ENCODE data around the gene COL4A2. TPM values are rescaled to one million over a fixed set of nuclear protein-coding genes. Genes with fewer than 3 reads are reported as not detected.
A peak's percentile ranks its signal among the peaks of the same experiment; 100 is the strongest.

COL4A2 gene
- total RNA-seq, 1 donor from 2014 or later: 180 TPM

DNA sequence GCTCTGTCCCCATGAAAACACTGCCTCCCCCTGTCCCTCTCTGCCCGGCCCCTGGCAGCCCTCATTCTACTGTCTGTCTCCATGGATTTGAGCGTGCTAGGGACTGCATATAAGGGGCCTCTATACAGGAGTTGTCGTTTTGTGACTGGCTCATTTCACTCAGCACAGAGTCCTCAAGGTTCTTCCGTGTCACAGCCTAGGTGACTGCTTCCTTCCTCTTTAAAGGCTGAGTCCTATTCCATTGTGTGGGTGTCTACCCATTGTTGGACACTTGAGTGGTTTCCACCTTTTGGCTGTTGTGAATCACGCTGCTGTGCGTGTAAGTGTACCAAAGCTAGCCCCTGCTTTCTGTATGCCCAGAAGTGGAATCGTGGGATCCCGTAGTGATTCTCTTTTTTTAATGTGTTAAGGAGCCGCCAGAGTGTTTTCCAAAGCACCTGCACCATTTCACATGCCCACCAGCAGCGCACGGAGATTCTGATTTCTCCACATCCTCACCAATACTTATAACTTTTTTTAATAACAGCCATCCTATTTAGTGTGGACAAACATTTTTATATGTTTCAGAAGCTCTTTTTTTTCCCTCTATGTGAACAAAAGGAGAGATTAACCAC lies 116.7 kb downstream of the COL4A2 start:
- Histone ChIP-seq H3K36me3 (peaks cover 0 to 4% of the 10 kb centered on the region in 2 donors), H3K27ac (no peak overlapping the region), H3K9me3 (no peaks in the 10 kb centered on the region), H3K4me3 (no peak overlapping the region), H3K4me1 (no peaks in the 10 kb centered on the region), H3K27me3 (no peaks in the 10 kb centered on the region)
- no peak for DNase-seq (ENCODE audit: extremely low spot score in 2 of 2)
- TF ChIP-seq POLR2AphosphoS5 (IDR thresholded peaks at IDR 0.05; ENCODE audit: insufficient read depth in 1 of 2, low read depth in 1 of 2): no peak
- no peak for TF ChIP-seq POLR2A (IDR thresholded peaks at IDR 0.05)
- TF ChIP-seq, protein P1, sequence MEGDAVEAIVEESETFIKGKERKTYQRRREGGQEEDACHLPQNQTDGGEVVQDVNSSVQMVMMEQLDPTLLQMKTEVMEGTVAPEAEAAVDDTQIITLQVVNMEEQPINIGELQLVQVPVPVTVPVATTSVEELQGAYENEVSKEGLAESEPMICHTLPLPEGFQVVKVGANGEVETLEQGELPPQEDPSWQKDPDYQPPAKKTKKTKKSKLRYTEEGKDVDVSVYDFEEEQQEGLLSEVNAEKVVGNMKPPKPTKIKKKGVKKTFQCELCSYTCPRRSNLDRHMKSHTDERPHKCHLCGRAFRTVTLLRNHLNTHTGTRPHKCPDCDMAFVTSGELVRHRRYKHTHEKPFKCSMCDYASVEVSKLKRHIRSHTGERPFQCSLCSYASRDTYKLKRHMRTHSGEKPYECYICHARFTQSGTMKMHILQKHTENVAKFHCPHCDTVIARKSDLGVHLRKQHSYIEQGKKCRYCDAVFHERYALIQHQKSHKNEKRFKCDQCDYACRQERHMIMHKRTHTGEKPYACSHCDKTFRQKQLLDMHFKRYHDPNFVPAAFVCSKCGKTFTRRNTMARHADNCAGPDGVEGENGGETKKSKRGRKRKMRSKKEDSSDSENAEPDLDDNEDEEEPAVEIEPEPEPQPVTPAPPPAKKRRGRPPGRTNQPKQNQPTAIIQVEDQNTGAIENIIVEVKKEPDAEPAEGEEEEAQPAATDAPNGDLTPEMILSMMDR (IDR thresholded peaks at IDR 0.05): no peak
- intact Hi-C loops (cut with DNase I): no loop called here

DNA sequence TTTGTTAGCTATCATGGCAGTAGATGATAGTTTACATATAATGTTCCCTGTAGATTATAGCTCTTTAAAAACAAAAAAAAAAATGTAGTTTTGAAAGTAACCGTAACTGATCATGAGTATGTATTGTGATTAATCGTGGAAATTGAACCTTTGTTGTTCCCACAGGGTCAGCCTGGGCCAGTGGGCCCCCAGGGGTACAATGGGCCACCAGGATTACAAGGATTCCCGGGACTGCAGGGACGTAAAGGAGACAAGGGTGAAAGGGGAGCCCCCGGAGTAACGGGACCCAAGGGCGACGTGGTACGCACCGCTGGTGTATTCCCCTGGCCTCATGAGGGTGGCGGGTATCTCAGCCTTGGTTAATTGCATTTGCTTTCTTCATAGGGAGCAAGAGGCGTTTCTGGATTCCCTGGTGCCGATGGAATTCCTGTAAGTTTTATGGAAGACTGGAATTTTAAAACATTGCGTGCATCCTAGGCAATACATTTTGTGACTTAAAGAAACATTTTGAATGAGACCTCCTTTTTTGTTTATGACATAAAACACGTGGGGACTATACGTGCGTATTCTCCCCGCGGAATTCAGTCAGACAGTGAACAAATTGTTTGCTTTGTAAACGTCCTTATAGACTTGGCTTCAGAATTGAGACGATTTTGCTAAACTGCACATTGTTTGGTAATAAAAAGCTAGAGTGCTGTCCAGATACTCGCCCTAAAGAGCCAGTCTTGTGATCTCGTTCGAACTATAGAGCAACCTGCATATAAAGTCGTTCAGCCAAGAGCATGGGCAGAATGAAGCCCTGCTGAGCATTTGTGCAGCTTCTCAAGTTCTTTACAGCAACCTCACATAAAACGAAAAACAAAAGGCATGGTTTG lies 117.7 kb downstream of the COL4A2 start:
- no peak for DNase-seq (ENCODE audit: extremely low spot score in 2 of 2)
- intact Hi-C loops (cut with DNase I): no loop called here
- TF ChIP-seq POLR2A (IDR thresholded peaks at IDR 0.05) (no peak), POLR2AphosphoS5 (IDR thresholded peaks at IDR 0.05; ENCODE audit: insufficient read depth in 1 of 2, low read depth in 1 of 2) (no peak)
- TF ChIP-seq, protein P1 (IDR thresholded peaks at IDR 0.05): no peak
- peaks cover 0 to 4% of the 10 kb centered on the region in 2 donors for H3K36me3 ChIP-seq
- no peaks in the 10 kb centered on the region for H3K27me3 ChIP-seq
- H3K4me3 ChIP-seq: no peak overlapping the region
- no peaks in the 10 kb centered on the region for H3K4me1 ChIP-seq
- no peaks in the 10 kb centered on the region for H3K9me3 ChIP-seq
- H3K27ac ChIP-seq: no peak overlapping the region

DNA sequence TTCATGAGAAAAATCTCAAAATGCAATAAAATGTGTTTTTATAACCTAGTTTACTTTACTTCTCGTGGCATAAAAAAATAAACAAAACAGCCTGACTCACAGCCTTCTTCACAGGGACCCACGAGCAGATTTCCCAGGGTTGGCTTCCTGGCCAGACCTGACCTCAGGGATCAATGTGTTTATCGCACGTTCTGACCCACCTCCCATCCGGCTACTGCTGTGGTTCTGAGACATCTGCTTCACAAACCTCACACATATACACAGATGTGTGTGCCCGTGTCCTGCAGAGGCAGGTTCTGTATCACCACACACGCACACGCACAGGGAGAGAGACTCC lies 118.3 kb downstream of the COL4A2 start:
- H3K4me1 ChIP-seq: no peaks in the 10 kb centered on the region
- no peak for DNase-seq (ENCODE audit: extremely low spot score in 2 of 2)

DNA sequence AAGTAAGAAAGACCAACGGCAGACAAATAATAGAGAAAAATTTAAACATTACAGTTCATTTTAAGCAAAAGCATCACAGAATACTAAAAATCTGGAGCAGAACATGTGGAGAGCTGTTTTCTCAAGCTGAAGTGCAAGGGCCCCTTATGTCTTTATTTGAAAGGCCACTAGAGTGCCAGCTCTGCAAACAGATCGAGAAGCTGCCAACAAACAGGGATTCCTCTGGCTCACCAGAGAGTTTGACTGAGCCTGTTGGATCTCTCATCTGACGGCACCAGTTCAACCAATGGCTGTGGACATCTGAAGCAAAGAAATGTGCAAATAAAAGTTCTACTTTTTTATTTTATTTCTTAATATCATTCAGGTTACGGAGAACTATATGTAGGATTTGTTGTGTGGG lies 119.7 kb downstream of the COL4A2 start:
- Histone ChIP-seq H3K36me3 (peaks cover 0 to 4% of the 10 kb centered on the region in 2 donors), H3K9me3 (no peaks in the 10 kb centered on the region), H3K4me3 (no peak overlapping the region), H3K27ac (no peak overlapping the region), H3K27me3 (no peaks in the 10 kb centered on the region), H3K4me1 (no peaks in the 10 kb centered on the region)
- intact Hi-C loops (cut with DNase I): no loop called here
- TF ChIP-seq POLR2A (IDR thresholded peaks at IDR 0.05): no peak
- no peak for TF ChIP-seq POLR2AphosphoS5 (IDR thresholded peaks at IDR 0.05; ENCODE audit: insufficient read depth in 1 of 2, low read depth in 1 of 2)
- TF ChIP-seq, protein P1 (IDR thresholded peaks at IDR 0.05): no peak
- no peak for DNase-seq (ENCODE audit: extremely low spot score in 2 of 2)

More for the DNA sequence above, 118.3 kb downstream of the COL4A2 start:
- TF ChIP-seq POLR2A (IDR thresholded peaks at IDR 0.05): no peak
- TF ChIP-seq POLR2AphosphoS5 (IDR thresholded peaks at IDR 0.05; ENCODE audit: insufficient read depth in 1 of 2, low read depth in 1 of 2): peak in 1 of 2 donors; percentile 30
- TF ChIP-seq, protein P1 (IDR thresholded peaks at IDR 0.05): no peak
- intact Hi-C loops (cut with DNase I): no loop called here
- Histone ChIP-seq H3K36me3 (peaks cover 0 to 4% of the 10 kb centered on the region in 2 donors), H3K9me3 (no peaks in the 10 kb centered on the region), H3K4me3 (no peak overlapping the region), H3K27me3 (no peaks in the 10 kb centered on the region), H3K27ac (peak overlapping the region; percentile 19)

DNA sequence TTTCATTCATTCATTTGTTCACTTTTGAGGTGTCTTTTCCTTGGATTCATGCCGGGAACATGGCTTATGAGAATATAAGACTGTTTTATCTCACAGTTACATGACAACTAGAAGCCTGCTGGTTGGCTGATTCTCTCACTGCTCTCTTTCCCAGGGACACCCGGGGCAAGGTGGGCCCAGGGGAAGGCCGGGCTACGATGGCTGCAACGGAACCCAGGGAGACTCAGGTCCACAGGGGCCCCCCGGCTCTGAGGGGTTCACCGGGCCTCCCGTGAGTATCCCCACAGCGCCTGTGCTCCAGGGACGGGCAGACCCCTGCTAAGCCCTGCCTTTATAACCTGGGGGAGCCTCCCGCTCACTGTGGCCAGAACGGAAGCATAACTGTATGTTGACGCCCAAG lies 121.2 kb downstream of the COL4A2 start:
- TF ChIP-seq POLR2AphosphoS5 (IDR thresholded peaks at IDR 0.05; ENCODE audit: insufficient read depth in 1 of 2, low read depth in 1 of 2) (no peak), POLR2A (IDR thresholded peaks at IDR 0.05) (no peak)
- TF ChIP-seq, protein P1 (IDR thresholded peaks at IDR 0.05): no peak
- H3K4me3 ChIP-seq: no peak overlapping the region
- H3K36me3 ChIP-seq: peaks cover 0 to 4% of the 10 kb centered on the region in 2 donors
- H3K27ac ChIP-seq: no peak overlapping the region
- no peaks in the 10 kb centered on the region for H3K27me3 ChIP-seq
- intact Hi-C loops (cut with DNase I): no loop called here
- DNase-seq (ENCODE audit: extremely low spot score in 2 of 2): peak in 1 of 2 donors; percentile 40
- no peaks in the 10 kb centered on the region for H3K4me1 ChIP-seq
- H3K9me3 ChIP-seq: no peaks in the 10 kb centered on the region

Measured in vagina (tissue), 2 donors.